ENCODE measurements around the gene RCBTB2.

DNA sequence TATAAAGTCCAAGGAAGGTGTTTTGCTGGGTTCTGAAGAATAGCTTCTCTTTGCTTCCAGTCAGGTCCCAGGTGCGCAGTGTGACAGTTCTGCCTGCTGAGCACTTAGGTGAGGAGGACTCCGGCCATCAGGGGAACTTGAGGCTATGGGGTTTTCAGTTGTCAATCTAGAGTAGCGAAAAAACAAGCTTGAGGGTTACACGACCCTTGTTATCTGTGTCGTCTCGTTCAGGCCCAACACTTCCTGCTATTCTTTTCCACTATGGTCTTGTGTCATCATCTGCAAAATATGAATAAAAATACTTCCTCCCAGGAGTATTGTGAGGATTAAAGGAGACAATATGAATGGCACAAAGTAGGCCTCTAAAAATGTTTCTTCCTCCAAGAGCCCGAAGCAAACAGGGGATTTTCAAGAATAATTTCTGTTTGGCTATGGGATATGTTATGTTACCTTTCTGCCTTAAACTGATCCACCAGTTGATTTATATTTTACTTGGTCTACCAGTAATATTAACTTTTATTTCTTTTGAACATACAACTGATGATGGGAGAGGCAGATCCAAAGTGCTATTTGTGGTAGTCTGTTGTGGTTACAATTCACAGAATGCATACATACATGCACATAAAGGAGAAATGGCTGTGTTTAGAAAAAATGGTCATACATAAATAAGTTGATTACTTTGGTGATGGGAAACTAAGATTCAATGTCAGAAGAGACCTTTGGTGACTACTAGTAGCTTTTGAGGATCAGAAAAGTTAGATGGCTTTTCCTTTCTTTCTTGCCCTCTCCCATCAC lies 40.5 kb upstream of the RCBTB2 start:
- TF ChIP-seq YY1 (IDR thresholded peaks at IDR 0.05; ENCODE audit: insufficient read depth, insufficient read length), result no peak
- no peak for TF ChIP-seq ZNF274 (IDR thresholded peaks at IDR 0.05; ENCODE audit: low read depth, low read length)
- TF ChIP-seq SUZ12 (IDR thresholded peaks at IDR 0.05; ENCODE audit: extremely low read depth, insufficient read depth, insufficient read length), result no peak
